HG02870 (cell line): ENCODE measurements around the gene MAPRE2.
A peak's percentile ranks its signal among the peaks of the same experiment; 100 is the strongest.

Experiments
- ATAC-seq: cut with Tn5 transposase; IDR thresholded peaks from one replicate; pipeline ENCODE4 v1.9.1; 2021; ENCODE audit warnings: mild to moderate bottlenecking, moderate library complexity; ENCODE audit not compliant: unreplicated experiment

Gene MAPRE2

DNA sequence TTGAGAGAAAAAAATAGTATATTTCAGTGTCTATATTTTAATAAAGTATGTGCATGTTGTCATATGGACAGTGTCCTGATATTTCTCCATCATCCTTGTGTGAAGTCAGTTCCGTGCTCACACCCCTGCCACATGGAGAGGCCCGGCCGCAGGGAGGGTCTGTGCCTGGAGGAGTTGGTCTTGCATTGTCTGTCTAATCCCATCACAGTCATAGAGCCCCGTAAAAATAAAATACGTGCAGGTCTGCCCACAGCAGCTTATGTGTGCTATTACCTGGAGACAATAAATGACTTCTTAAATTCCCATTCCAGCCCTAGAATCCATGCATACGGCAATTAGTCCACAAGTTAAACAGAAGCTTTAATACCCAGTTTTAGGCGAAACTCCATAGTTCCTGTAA is 20.1 kb downstream of the MAPRE2 start:
- ATAC-seq: no peak

DNA sequence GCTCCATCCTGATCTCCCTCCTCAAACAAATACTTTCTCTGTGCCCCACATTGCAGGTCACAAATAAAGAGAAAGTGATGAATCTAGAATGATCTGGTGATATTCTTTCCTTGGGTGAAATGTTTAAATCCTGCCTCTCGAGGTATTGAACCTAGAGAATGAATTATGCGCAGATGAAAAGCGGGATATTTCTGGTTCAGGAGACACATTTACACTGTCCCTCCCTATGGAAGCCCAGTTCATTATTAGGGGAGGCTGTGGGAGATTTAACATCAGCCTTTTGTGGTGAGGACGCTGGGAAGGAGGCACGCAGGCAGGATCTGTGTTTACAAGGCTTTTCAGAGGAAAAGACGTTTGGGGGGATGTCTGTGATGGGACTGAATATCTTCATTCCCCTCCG is 20.6 kb downstream of the MAPRE2 start:
- ATAC-seq: no peak

DNA sequence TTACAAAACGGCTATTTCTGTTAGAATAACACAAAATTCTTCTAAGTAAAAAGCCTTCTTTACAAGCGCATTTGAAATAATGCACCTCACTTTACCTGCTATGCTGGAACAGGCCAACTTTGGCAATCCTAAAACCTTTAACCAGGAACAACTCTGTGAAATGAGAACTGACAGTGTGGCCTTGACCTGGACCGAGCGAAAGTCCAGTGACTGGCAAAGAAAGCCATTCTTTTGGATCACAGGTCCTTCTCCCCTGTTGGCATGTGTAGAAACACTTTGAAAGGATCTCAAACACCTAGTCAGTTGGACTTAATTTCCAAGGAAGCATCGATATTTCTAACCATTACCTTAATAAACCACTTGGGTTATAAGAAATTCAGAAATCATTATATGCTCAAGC is 21.2 kb downstream of the MAPRE2 start:
- ATAC-seq: no peak

DNA sequence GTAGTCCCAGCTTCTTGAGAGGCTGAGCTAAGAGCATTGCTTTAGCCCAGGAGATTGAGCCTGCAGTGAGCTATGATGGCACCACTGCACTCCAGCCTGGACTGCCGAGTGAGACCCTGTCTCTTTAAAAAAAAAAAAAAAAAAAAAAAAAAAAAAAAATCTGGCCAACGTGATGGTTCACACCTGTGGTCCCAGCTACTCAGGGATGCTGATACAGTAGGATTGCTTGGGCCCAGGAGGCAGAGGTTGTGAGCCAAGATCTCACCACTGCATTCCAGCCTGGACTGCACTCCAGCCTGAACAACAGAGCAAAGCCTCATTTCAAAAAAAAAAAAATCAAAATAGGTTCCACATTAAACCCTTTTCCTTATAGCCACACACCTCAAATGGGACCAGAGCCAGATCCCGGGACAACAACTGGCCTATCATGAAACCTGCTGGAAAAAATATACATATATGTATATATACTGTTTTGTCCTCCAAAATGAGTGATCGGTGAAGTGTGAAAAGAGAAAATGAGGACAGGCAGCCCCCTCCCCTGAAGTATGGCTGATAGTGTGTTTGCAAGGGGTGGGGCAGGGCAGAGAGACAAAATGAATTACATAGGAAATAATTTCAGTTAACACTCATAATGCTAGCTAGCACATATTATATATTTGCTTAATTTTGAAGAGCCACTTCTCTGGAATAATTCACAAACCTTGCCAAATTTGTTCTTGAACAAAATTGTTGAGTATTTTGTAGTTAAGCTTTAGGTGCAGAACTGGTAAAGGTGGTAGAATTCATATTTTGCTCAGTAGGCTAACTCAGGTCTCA is 22.9 kb downstream of the MAPRE2 start:
- no peak for ATAC-seq

GRCh38 chr18:35067454-35067853 is 26.2 kb downstream of the MAPRE2 start:
- no peak for ATAC-seq

- peak; percentile 68 for ATAC-seq
Observed at GRCh38 chr18:35071819-35072247, 30.6 kb downstream of the MAPRE2 start.

DNA sequence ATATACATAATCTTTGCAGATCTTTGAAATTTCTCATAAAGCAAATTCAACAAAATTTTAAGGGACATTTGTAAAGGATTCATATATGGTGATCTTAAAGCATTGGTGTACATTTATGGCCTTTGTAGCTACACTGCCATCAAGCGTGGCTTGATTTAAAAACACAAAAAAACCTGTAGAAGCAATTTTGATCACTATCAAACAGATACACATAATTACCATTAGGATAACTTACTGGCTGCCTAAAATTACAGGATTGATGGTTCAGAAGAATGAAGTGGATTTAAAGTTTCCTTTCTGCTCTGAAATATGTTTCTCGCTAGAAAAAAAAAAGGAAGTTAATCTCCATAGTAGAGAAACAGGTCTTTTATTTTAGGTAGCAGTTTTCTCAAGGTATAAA is 31.4 kb downstream of the MAPRE2 start:
- ATAC-seq: no peak

DNA sequence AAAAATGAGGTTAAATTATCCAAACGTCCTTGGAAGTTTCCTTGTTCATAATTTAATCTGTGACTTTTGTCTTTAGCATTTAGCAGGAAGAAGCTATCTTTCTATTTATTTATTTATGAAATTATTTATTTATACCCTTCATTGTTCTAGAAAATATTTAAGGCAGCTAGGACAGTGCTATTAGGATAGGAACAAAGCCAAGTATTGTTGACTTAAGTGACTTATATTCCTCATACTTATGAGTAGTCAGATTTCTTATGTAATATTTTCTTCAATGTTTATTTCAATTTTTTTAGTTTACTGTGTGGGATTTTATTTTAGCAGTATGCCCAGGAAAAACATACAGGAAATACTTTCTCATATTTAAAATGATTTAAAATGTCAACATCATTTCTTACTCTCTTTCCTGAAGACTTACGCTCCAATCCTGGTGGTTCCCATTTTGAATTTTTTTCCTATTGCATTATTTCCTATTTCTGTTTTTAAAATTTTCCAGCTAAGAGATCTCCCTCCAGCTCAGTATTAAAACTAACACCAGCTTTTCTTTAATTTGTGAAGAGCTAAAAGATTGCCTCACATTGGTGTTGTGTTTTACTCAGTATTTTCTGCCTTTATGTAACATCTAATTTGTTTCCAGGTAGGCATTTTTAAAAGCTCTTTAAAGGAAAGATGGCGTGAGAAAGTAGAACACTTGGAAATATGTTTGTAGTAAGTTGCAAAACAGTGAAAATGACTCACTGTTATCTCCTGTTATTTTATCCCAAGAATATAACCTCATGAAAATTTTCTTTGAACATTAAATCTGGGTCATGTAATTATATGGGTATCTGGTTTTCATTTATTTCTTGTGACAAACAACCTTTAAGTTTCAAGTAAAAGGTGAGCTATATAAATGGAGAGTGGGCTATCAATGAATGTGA is 32.2 kb downstream of the MAPRE2 start:
- ATAC-seq: no peak

DNA sequence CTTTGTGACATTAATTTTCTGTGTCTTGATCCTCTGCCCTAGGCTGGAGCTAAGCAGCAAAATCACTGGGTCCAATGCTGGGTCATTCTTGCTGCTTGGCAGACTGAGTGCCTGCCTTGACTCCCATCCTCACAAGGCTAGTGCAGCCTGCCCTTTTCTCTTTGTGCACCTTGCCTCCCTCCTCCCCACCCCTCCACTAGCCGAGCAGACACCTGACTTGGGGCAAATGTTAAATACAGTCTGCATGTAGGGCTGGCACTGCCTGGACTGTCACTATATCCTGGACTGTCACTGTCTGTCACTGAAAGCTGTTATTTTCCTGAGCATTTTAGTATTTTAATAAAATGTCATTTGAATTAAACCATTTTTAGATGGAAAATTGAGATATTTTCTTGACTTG is 33.4 kb downstream of the MAPRE2 start:
- ATAC-seq: no peak

- ATAC-seq: no peak
Observed at GRCh38 chr18:35075132-35075531, 33.9 kb downstream of the MAPRE2 start.

DNA sequence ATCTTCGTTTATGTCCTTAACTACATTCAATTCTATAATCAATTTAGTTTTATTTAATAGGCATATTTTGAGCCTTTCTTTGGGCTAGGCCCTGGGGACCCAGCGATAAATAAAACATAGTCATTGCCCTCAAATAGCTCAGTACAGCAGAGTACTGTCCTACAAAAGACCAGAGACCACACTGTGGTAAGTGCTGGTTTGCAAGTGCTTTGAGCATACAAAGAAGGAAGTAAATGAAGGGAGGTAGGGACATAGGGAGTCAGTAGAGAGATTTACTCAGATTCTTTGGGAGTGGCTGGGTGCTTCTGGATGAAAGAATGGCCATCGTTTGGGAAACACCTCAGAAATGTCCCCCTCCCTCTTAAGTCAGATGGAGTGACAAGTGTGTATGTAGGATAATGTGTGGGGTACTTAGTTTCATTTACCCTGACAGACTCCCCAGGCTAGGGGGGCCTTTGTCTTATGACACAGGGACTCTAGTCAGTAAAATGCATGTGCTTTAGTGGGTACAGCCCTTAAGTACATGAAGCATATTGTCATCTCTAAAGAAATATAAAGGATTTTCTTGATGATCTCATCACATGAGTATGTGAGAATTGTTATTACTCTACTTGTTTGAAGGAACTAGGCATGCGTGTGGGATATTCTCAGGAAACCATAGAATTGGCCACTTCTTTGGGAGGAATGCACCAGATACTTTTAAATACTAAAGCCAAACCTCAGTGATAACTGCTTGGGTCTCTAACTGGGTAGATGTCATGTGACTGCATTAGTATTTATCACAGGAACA is 35.1 kb downstream of the MAPRE2 start:
- no peak for ATAC-seq

DNA sequence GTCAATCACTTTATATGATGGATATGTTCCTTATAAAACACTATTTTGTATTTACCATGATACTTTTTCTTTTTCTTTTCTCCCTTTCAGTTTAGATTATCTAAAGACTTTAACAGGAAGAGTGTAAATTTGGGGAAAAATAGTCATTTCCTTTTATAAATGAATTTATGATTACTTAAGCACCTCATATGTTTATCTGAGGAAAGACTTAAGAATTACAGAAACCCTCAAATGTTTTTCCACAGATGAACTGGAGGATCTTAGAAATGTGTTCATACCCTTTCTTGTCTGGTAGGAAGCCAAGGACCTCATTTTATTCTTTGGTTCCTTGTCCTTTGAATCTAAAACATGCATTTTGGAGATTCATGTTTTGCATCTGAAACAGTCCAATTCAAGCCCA is 36.7 kb downstream of the MAPRE2 start:
- ATAC-seq: no peak

DNA sequence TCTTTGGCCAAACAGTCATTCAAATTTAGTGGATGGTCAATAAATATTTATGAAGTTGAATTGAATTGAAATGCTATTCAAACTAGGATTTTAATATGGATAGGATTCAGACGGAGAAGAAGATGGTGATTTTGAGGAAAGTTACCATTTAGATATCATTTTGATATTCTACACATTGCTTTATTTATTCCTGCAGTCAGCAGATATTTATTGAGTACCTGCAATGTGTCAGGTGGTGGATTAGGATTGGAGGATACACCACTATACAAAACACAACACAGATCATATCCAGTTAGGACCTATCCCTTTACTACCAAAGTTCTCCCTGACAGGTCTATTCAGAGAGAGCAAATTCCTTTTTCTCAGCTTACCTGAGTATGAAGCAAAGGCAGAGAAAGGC is 38.8 kb downstream of the MAPRE2 start:
- no peak for ATAC-seq

DNA sequence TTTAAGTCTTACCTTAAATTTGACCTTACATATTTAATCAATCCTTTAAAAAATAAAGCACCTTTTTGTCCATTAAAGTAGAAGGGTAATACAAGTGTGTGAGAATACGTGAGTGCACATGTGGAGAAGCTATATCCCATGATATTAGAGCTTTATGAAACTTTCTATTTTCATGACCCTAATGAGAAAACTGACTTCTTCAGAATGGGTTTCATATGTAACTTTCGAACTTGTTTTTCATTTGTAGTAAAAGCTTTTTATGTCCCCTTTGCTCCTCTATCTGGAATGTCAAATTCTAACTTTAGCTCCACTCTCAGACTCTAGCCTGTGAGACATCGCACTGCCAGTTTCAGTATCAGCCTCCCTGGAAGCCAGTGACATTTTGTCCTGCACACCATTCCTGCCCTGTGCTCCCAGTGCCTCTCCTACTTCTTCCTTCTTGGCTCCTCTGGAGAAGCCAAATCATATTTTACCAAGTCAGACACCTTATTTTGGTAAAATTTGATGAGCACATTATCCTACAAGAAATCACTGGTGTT is 42.0 kb downstream of the MAPRE2 start:
- ATAC-seq: peak; percentile 73

- no peak for ATAC-seq
Observed at GRCh38 chr18:35084494-35085449, 43.6 kb downstream of the MAPRE2 start.

GRCh38 chr18:35085450-35086380 is 44.5 kb downstream of the MAPRE2 start:
- no peak for ATAC-seq

DNA sequence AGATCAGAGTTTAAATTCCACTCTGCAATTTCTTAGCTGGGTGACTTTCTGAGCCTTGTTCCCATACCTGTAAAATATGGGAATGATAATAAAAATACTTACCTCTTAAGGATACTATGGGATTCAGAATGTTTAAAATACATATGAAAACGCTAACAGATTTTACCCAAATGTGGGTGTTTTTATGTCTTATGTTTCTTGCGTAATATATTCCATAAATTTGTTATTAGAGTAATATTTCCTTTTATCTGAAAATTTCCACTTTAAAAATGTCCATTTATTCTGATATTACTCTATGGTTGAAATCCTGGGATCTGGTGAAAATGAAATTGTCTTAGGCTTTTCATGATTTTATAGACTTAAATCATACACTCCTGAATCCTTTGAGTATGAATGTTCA is 45.5 kb downstream of the MAPRE2 start:
- ATAC-seq: no peak

- no peak for ATAC-seq
Observed at GRCh38 chr18:35087726-35088125, 46.5 kb downstream of the MAPRE2 start.

DNA sequence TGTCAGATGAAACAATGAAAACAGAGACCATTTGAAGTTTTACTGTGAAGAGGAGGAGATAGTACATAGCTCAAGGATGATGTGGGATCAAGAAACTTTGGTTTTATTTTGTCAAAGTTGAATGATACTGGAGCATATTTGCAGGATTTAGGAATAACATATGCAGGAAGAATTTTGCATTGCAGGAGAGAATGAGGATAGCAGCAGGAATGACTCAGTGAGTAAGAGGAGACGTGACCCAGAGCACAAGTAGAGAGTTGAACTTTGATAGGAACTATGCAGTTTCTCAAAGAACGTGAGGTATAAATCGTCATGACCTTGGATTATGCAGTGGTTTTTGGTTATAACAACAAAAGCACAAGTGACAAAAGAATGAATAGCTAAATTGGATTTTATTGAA is 47.7 kb downstream of the MAPRE2 start:
- ATAC-seq: no peak
